ENCODE measurements around the gene GRXCR2.

GRXCR2 gene, protein sequence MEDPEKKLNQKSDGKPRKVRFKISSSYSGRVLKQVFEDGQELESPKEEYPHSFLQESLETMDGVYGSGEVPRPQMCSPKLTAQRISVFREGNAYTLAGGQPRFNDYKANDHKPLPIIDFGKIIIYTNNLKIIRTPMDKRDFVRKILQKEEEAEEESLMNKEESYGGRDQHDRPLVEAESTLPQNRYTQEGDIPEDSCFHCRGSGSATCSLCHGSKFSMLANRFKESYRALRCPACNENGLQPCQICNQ

DNA sequence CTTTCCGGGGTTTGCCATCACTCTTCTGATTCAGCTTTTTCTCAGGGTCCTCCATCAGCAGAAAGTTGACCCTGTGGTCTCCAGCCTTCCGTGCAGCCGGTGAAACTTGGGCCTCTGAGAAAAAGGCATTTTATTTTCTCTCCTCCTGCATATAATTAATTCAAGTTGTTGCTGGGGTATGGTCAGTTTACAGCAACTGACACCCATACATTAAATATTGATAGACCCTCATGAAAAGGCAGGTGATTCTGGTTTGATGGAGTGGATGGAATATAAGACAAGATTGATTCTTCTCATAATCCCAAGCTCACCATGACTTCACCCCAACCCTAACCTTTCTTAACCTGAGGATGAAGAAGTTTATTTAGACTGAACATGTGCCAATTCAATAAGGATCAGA is at the start of gene GRXCR2:
Gene GRXCR2 (minus strand): TSS at position 101 of the 400 bp plus-strand sequence. CDS start 46 bp downstream, at position 55.
- no peaks in the 10 kb centered on the region for H4K20me1 ChIP-seq (ENCODE audit: control insufficient read depth, insufficient read depth, low read depth, low read length)
- H3K4me3 ChIP-seq (ENCODE audit: low read length), result no peak within 1 kb of the TSS
- no peak for TF ChIP-seq EZH2phosphoT487 (IDR thresholded peaks at IDR 0.05; ENCODE audit: borderline replicate concordance, low read length)
- TF ChIP-seq, protein P1, sequence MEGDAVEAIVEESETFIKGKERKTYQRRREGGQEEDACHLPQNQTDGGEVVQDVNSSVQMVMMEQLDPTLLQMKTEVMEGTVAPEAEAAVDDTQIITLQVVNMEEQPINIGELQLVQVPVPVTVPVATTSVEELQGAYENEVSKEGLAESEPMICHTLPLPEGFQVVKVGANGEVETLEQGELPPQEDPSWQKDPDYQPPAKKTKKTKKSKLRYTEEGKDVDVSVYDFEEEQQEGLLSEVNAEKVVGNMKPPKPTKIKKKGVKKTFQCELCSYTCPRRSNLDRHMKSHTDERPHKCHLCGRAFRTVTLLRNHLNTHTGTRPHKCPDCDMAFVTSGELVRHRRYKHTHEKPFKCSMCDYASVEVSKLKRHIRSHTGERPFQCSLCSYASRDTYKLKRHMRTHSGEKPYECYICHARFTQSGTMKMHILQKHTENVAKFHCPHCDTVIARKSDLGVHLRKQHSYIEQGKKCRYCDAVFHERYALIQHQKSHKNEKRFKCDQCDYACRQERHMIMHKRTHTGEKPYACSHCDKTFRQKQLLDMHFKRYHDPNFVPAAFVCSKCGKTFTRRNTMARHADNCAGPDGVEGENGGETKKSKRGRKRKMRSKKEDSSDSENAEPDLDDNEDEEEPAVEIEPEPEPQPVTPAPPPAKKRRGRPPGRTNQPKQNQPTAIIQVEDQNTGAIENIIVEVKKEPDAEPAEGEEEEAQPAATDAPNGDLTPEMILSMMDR (IDR thresholded peaks at IDR 0.05; ENCODE audit: low read depth, low read length, poor library complexity, severe bottlenecking), result no peak
- H3K9me2 ChIP-seq (replicated peaks; ENCODE audit: control insufficient read depth, low read length), result no peaks in the 10 kb centered on the region
- H3K79me2 ChIP-seq (ENCODE audit: control insufficient read depth, low read length), result no peaks in the 10 kb centered on the region
- no peaks in the 10 kb centered on the region for H3F3A ChIP-seq (ENCODE audit: control insufficient read depth, insufficient read depth)
- no peaks in the 10 kb centered on the region for H3K4me1 ChIP-seq (ENCODE audit: control insufficient read depth, low read length)
- H3K27ac ChIP-seq (ENCODE audit: low read depth, low read length), result no peak within 1 kb of the TSS
- no peaks in the 10 kb centered on the region for H3K27me3 ChIP-seq (ENCODE audit: control insufficient read depth, low read length)
- no peaks in the 10 kb centered on the region for H3K36me3 ChIP-seq (ENCODE audit: control insufficient read depth, low read length)
- no peak within 1 kb of the TSS for H3K4me2 ChIP-seq (ENCODE audit: low read length)
- no peaks in the 10 kb centered on the region for H3K9me3 ChIP-seq (ENCODE audit: control insufficient read depth, insufficient read depth, low read length)

DNA sequence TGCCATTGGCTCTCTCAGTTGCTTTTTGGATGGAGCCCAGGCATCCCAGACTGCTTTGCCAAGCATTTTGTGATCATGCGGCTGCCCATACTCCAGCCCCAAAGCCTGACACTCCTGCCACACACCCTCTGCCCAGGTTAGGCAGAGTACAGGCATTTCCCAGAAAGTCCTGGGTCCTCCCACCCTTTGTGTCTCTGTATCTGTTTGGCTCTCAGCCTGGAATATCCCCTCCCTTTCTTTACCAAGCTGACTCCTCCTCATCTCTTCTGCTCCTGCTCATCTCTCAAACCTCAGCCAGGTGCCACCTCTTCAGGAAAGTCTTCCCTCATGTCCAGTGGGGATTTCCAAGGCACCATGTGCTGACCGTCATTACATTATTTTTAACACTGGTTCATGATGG is 49.2 kb upstream of the GRXCR2 start:
- Histone ChIP-seq H3K4me1 (ENCODE audit: control insufficient read depth, low read length) (no peaks in the 10 kb centered on the region), H3K9me3 (ENCODE audit: control insufficient read depth, insufficient read depth, low read length) (no peaks in the 10 kb centered on the region), H3K36me3 (ENCODE audit: control insufficient read depth, low read length) (no peaks in the 10 kb centered on the region), H3K4me2 (ENCODE audit: low read length) (no peak overlapping the region), H3K9me2 (replicated peaks; ENCODE audit: control insufficient read depth, low read length) (no peaks in the 10 kb centered on the region), H3F3A (ENCODE audit: control insufficient read depth, insufficient read depth) (no peaks in the 10 kb centered on the region), H3K4me3 (ENCODE audit: low read length) (no peak overlapping the region), H3K27ac (ENCODE audit: low read depth, low read length) (no peak overlapping the region), H3K27me3 (ENCODE audit: control insufficient read depth, low read length) (no peaks in the 10 kb centered on the region), H4K20me1 (ENCODE audit: control insufficient read depth, insufficient read depth, low read depth, low read length) (no peaks in the 10 kb centered on the region), H3K79me2 (ENCODE audit: control insufficient read depth, low read length) (no peaks in the 10 kb centered on the region)
- no peak for TF ChIP-seq EZH2phosphoT487 (IDR thresholded peaks at IDR 0.05; ENCODE audit: borderline replicate concordance, low read length)
- TF ChIP-seq, protein P1 (IDR thresholded peaks at IDR 0.05; ENCODE audit: low read depth, low read length, poor library complexity, severe bottlenecking), result no peak

DNA sequence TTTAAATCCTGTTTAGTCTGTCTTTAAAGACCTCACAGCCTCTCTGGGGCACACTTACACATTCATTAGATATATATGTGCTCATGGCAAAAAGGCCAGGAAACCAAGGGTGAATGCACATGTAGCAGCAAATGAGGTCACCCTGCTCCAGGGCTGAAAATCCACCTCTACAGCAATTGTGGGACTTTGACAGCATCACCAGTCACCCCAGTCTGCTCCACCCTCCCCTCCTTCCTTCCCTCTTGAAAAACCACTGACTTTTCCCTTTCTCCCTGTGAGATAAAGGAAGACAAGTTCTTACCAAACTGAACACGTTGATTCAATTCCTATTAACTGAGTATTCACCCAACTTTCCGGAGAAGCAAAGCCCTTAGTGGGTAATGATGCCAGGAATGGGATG is 48.4 kb upstream of the GRXCR2 start:
- Histone ChIP-seq H3K27me3 (ENCODE audit: control insufficient read depth, low read length) (no peaks in the 10 kb centered on the region), H4K20me1 (ENCODE audit: control insufficient read depth, insufficient read depth, low read depth, low read length) (no peaks in the 10 kb centered on the region), H3K27ac (ENCODE audit: low read depth, low read length) (no peak overlapping the region), H3K4me3 (ENCODE audit: low read length) (no peak overlapping the region), H3K36me3 (ENCODE audit: control insufficient read depth, low read length) (no peaks in the 10 kb centered on the region), H3K9me3 (ENCODE audit: control insufficient read depth, insufficient read depth, low read length) (no peaks in the 10 kb centered on the region), H3F3A (ENCODE audit: control insufficient read depth, insufficient read depth) (no peaks in the 10 kb centered on the region), H3K4me1 (ENCODE audit: control insufficient read depth, low read length) (no peaks in the 10 kb centered on the region), H3K79me2 (ENCODE audit: control insufficient read depth, low read length) (no peaks in the 10 kb centered on the region), H3K9me2 (replicated peaks; ENCODE audit: control insufficient read depth, low read length) (no peaks in the 10 kb centered on the region), H3K4me2 (ENCODE audit: low read length) (no peak overlapping the region)
- TF ChIP-seq, protein P1 (IDR thresholded peaks at IDR 0.05; ENCODE audit: low read depth, low read length, poor library complexity, severe bottlenecking), result no peak
- no peak for TF ChIP-seq EZH2phosphoT487 (IDR thresholded peaks at IDR 0.05; ENCODE audit: borderline replicate concordance, low read length)
